Upper lobe of right lung (tissue), 1 donor: ENCODE results near the gene NKG7. TPM values are rescaled to one million over a fixed set of nuclear protein-coding genes. Genes with fewer than 3 reads are reported as not detected.
A peak's percentile ranks its signal among the peaks of the same experiment; 100 is the strongest.

ENCODE experiments used
- ATAC-seq: fragments of 200-7000 bp; cut with Tn5 transposase; one replicate; pipeline ENCODE4 v1.9.1; 2020; ENCODE audit warnings: mild to moderate bottlenecking, moderate library complexity
- DNase-seq: peaks from one replicate; pipeline ENCODE4 v3.0.0-alpha.2; 2020
- H3K27ac ChIP-seq: fragments of 200-600 bp; one replicate; pipeline ENCODE4 v1.8.0; 2022
- H3K27me3 ChIP-seq: fragments of 200-600 bp; one replicate; pipeline ENCODE4 v1.8.0; 2022; ENCODE audit warnings: mild to moderate bottlenecking
- H3K36me3 ChIP-seq: fragments of 200-600 bp; one replicate; pipeline ENCODE4 v1.8.0; 2022
- H3K4me1 ChIP-seq: fragments of 200-600 bp; one replicate; pipeline ENCODE4 v1.8.0; 2022
- H3K4me3 ChIP-seq: fragments of 200-600 bp; one replicate; pipeline ENCODE4 v1.8.0; 2022; ENCODE audit warnings: mild to moderate bottlenecking
- H3K9me3 ChIP-seq: fragments of 200-600 bp; one replicate; pipeline ENCODE4 v1.8.0; 2022
- CTCF ChIP-seq: fragments of 200-600 bp; IDR thresholded peaks from one replicate; pipeline ENCODE4 v1.8.0; 2022; ENCODE audit warnings: antibody characterized with exemption
- intact Hi-C: fragments of 100-400 bp; cut with DNase I; formaldehyde crosslinking; loops from one replicate; pipeline ENCODE4 v1.11.0; 2022
- total RNA-seq: library from RNA; stranded (reverse); fragmentation: NEBNext Ultra II Directional; extraction: Animal tissue kit (Norgen Biotek cat#: 25700); gene quantifications from one replicate; pipeline ENCODE4 v1.2.1, GENCODE V29; 2021
- donor health status: DM: no; HTN: yes; CAD: no; lungs with severe emphysema.

NKG7 gene
- total RNA-seq, 1 donor from 2014 or later = 25.1 TPM

- H3K4me3 ChIP-seq = peak overlapping the region; percentile 71
- H3K27me3 ChIP-seq = no peaks in the 10 kb centered on the region
- no peak for ATAC-seq
- no peak for DNase-seq
- no peak for TF ChIP-seq CTCF
- H3K36me3 ChIP-seq = no peaks in the 10 kb centered on the region
- H3K27ac ChIP-seq = peak overlapping the region; percentile 45
- intact Hi-C loops = no loop called here
- H3K4me1 ChIP-seq = peaks cover 11% of the 10 kb centered on the region
- no peaks in the 10 kb centered on the region for H3K9me3 ChIP-seq
These were observed 33.2 kb downstream of the NKG7 start for GRCh38 chr19:51339313-51339686.

- Histone ChIP-seq H3K36me3 (no peaks in the 10 kb centered on the region), H3K27ac (peak overlapping the region; percentile 45), H3K4me3 (peak overlapping the region; percentile 71), H3K4me1 (peaks cover 11% of the 10 kb centered on the region), H3K9me3 (no peaks in the 10 kb centered on the region), H3K27me3 (no peaks in the 10 kb centered on the region)
- DNase-seq (peak; percentile 93), ATAC-seq (peak; percentile 78)
- peak; percentile 85 for TF ChIP-seq CTCF
- intact Hi-C loops = no loop called here
These were observed 33.7 kb downstream of the NKG7 start for GRCh38 chr19:51338563-51339312.

GRCh38 chr19:51337861-51338562 is 34.4 kb downstream of the NKG7 start:
- DNase-seq (no peak), ATAC-seq (no peak)
- no peak for TF ChIP-seq CTCF
- Histone ChIP-seq H3K27ac (no peak overlapping the region), H3K4me1 (peaks cover 11% of the 10 kb centered on the region), H3K36me3 (no peaks in the 10 kb centered on the region), H3K9me3 (no peaks in the 10 kb centered on the region), H3K27me3 (no peaks in the 10 kb centered on the region), H3K4me3 (no peak overlapping the region)
- intact Hi-C loops = no loop called here

- no peak for ATAC-seq
- Histone ChIP-seq H3K4me1 (peaks cover 11% of the 10 kb centered on the region), H3K36me3 (no peaks in the 10 kb centered on the region), H3K27me3 (no peaks in the 10 kb centered on the region), H3K9me3 (no peaks in the 10 kb centered on the region), H3K4me3 (no peak overlapping the region), H3K27ac (no peak overlapping the region)
- DNase-seq = no peak
- intact Hi-C loops = no loop called here
- TF ChIP-seq CTCF = no peak
These were observed 35.2 kb downstream of the NKG7 start for GRCh38 chr19:51337141-51337860.

GRCh38 chr19:51333836-51334460 is 38.5 kb downstream of the NKG7 start:
- no peaks in the 10 kb centered on the region for H3K9me3 ChIP-seq
- DNase-seq = no peak
- no peak for TF ChIP-seq CTCF
- no peak overlapping the region for H3K4me3 ChIP-seq
- H3K4me1 ChIP-seq = peaks cover 7% of the 10 kb centered on the region
- ATAC-seq = no peak
- H3K36me3 ChIP-seq = no peaks in the 10 kb centered on the region
- H3K27me3 ChIP-seq = peaks cover 13% of the 10 kb centered on the region
- intact Hi-C loops = no loop called here
- no peak overlapping the region for H3K27ac ChIP-seq
